HEK293 (cell line): Measurements from ENCODE around the gene ARMS2.

Experiments
- CTCF ChIA-PET: fragments of 350-600 bp; formaldehyde crosslinking; extraction: SDS; loops from one replicate; lab custom pipeline; 2021; ENCODE audit warnings: antibody characterized with exemption; lab: Yijun Ruan, JAX
- POLR2A ChIA-PET: fragments of 300-600 bp; formaldehyde crosslinking; extraction: SDS; loops from one replicate; lab custom pipeline; 2020; ENCODE audit warnings: antibody characterized with exemption, inconsistent platforms; lab: Yijun Ruan, JAX
- H3K27ac ChIP-seq: fragments of 200-500 bp; sonication (Bioruptor generic); 2 replicates; pipeline ENCODE4 v1.5.1; 2014; ENCODE audit warnings: low read depth, low read length, control low read depth, inconsistent platforms; ENCODE audit errors: extremely low read depth
- H3K36me3 ChIP-seq, 2 experiments: fragments of 200-500 bp in 1 of 2; sonication (Bioruptor generic) in 1 of 2; 1 replicate in 1 of 2; 2 replicates in 1 of 2; pipeline ENCODE4 v1.5.1; 2014 to 2017; ENCODE audit warnings: inconsistent platforms in 2 of 2, low read length in 2 of 2; ENCODE audit not compliant: control insufficient read depth in 2 of 2, insufficient read depth in 1 of 2
- H3K4me1 ChIP-seq: fragments of 200-500 bp; sonication (Bioruptor generic); 2 replicates; pipeline ENCODE4 v1.5.1; 2014; ENCODE audit warnings: mild to moderate bottlenecking, low read length, inconsistent platforms; ENCODE audit not compliant: control insufficient read depth, insufficient read depth
- H3K4me3 ChIP-seq: 2 replicates; pipeline ENCODE4 v1.5.1; 2011; ENCODE audit warnings: low read depth, mild to moderate bottlenecking, control low read depth, low read length, moderate library complexity
- H3K9me3 ChIP-seq: fragments of 200-500 bp; sonication (Bioruptor generic); 2 replicates; pipeline ENCODE4 v1.5.1; 2014; ENCODE audit warnings: low read depth, low read length, inconsistent platforms; ENCODE audit not compliant: control insufficient read depth, insufficient read depth
- EGR2 ChIP-seq: fragments of 450-650 bp; formaldehyde crosslinking; IDR thresholded peaks from 2 replicates; pipeline ENCODE4 v1.5.1; 2016; ENCODE audit warnings: low read depth, missing biosample characterization, missing genetic modification characterization
- FEZF1 ChIP-seq: fragments of 450-650 bp; formaldehyde crosslinking; IDR thresholded peaks from 2 replicates; pipeline ENCODE4 v1.5.1; 2016; ENCODE audit warnings: missing biosample characterization, missing genetic modification characterization
- GLIS1 ChIP-seq: fragments of 450-650 bp; formaldehyde crosslinking; IDR thresholded peaks from 2 replicates; pipeline ENCODE4 v1.5.1; 2016; ENCODE audit warnings: missing biosample characterization, missing genetic modification characterization
- ZFHX2 ChIP-seq: fragments of 450-650 bp; formaldehyde crosslinking; conservative IDR thresholded peaks from 2 replicates; pipeline ENCODE4 v1.5.1; 2016; ENCODE audit warnings: missing biosample characterization, missing genetic modification characterization
- ZIC2 ChIP-seq: fragments of 450-650 bp; formaldehyde crosslinking; IDR thresholded peaks from 2 replicates; pipeline ENCODE4 v1.5.1; 2016; ENCODE audit warnings: missing biosample characterization, missing genetic modification characterization
- ZNF112 ChIP-seq: fragments of 450-650 bp; formaldehyde crosslinking; IDR thresholded peaks from 2 replicates; pipeline ENCODE4 v1.5.0; 2017; ENCODE audit warnings: missing biosample characterization, missing genetic modification characterization
- ZNF184 ChIP-seq: fragments of 450-650 bp; IDR thresholded peaks from 2 replicates; pipeline ENCODE4 v1.5.1; 2018; ENCODE audit warnings: missing biosample characterization, mild to moderate bottlenecking, missing genetic modification characterization
- ZNF23 ChIP-seq: fragments of 450-650 bp; formaldehyde crosslinking; IDR thresholded peaks from 2 replicates; pipeline ENCODE4 v1.5.1; 2016; ENCODE audit warnings: missing biosample characterization, missing genetic modification characterization, borderline replicate concordance
- ZNF311 ChIP-seq: fragments of 450-650 bp; formaldehyde crosslinking; IDR thresholded peaks from 2 replicates; pipeline ENCODE4 v1.5.1; 2017; ENCODE audit warnings: missing biosample characterization, missing genetic modification characterization, borderline replicate concordance
- ZNF37A ChIP-seq: fragments of 450-650 bp; IDR thresholded peaks from 2 replicates; pipeline ENCODE4 v1.5.1; 2018; ENCODE audit warnings: missing biosample characterization, missing genetic modification characterization
- ZNF654 ChIP-seq: fragments of 450-650 bp; formaldehyde crosslinking; IDR thresholded peaks from 2 replicates; pipeline ENCODE4 v1.5.1; 2016; ENCODE audit warnings: low read depth, missing biosample characterization, missing genetic modification characterization
- TF ChIP-seq, protein P1 (sequence below): fragments of 450-650 bp; formaldehyde crosslinking; IDR thresholded peaks from 2 replicates; pipeline ENCODE4 v1.5.1; 2016; ENCODE audit warnings: missing biosample characterization, missing genetic modification characterization, borderline replicate concordance
- TF ChIP-seq, protein P2 (sequence below): fragments of 450-650 bp; formaldehyde crosslinking; IDR thresholded peaks from 2 replicates; pipeline ENCODE4 v1.5.1; 2017; ENCODE audit warnings: missing biosample characterization, missing genetic modification characterization
- TF ChIP-seq, protein P3 (sequence below): fragments of 450-650 bp; formaldehyde crosslinking; IDR thresholded peaks from 2 replicates; pipeline ENCODE4 v1.5.1; 2016; ENCODE audit warnings: missing biosample characterization, missing genetic modification characterization
- TF ChIP-seq, protein P4 (sequence below): fragments of 450-650 bp; formaldehyde crosslinking; IDR thresholded peaks from 2 replicates; pipeline ENCODE4 v1.5.1; 2016; ENCODE audit warnings: missing biosample characterization, missing genetic modification characterization

ARMS2 gene

DNA sequence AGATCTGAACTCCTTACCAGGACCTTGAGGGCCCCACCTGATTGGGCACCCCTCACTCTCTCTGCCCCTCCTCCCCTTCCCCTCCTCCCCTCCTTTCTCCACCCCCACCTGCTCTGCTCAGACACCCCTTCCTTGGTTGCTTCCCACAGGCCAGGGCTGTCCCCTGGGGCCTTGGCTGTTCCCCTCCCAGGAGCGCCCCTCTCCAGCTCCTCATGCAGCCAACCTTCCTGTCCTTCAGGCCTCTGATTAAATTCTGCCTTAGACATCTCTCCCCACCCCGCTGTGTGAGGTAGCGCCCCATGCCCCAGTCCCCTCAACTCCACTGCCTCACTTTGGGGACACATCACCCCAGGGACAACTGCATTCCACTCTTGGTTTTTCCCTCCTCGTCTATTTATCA is 39.3 kb downstream of the ARMS2 start (continued):
- TF ChIP-seq, protein P1, sequence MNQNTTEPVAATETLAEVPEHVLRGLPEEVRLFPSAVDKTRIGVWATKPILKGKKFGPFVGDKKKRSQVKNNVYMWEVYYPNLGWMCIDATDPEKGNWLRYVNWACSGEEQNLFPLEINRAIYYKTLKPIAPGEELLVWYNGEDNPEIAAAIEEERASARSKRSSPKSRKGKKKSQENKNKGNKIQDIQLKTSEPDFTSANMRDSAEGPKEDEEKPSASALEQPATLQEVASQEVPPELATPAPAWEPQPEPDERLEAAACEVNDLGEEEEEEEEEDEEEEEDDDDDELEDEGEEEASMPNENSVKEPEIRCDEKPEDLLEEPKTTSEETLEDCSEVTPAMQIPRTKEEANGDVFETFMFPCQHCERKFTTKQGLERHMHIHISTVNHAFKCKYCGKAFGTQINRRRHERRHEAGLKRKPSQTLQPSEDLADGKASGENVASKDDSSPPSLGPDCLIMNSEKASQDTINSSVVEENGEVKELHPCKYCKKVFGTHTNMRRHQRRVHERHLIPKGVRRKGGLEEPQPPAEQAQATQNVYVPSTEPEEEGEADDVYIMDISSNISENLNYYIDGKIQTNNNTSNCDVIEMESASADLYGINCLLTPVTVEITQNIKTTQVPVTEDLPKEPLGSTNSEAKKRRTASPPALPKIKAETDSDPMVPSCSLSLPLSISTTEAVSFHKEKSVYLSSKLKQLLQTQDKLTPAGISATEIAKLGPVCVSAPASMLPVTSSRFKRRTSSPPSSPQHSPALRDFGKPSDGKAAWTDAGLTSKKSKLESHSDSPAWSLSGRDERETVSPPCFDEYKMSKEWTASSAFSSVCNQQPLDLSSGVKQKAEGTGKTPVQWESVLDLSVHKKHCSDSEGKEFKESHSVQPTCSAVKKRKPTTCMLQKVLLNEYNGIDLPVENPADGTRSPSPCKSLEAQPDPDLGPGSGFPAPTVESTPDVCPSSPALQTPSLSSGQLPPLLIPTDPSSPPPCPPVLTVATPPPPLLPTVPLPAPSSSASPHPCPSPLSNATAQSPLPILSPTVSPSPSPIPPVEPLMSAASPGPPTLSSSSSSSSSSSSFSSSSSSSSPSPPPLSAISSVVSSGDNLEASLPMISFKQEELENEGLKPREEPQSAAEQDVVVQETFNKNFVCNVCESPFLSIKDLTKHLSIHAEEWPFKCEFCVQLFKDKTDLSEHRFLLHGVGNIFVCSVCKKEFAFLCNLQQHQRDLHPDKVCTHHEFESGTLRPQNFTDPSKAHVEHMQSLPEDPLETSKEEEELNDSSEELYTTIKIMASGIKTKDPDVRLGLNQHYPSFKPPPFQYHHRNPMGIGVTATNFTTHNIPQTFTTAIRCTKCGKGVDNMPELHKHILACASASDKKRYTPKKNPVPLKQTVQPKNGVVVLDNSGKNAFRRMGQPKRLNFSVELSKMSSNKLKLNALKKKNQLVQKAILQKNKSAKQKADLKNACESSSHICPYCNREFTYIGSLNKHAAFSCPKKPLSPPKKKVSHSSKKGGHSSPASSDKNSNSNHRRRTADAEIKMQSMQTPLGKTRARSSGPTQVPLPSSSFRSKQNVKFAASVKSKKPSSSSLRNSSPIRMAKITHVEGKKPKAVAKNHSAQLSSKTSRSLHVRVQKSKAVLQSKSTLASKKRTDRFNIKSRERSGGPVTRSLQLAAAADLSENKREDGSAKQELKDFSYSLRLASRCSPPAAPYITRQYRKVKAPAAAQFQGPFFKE: no peak
- TF ChIP-seq, protein P2, sequence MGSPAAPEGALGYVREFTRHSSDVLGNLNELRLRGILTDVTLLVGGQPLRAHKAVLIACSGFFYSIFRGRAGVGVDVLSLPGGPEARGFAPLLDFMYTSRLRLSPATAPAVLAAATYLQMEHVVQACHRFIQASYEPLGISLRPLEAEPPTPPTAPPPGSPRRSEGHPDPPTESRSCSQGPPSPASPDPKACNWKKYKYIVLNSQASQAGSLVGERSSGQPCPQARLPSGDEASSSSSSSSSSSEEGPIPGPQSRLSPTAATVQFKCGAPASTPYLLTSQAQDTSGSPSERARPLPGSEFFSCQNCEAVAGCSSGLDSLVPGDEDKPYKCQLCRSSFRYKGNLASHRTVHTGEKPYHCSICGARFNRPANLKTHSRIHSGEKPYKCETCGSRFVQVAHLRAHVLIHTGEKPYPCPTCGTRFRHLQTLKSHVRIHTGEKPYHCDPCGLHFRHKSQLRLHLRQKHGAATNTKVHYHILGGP (tag by site-specific recombination): no peak
- no peak for TF ChIP-seq ZIC2 (tag by site-specific recombination)
- TF ChIP-seq ZNF311: no peak
- no peak for TF ChIP-seq GLIS1 (tag by site-specific recombination)
- no peak for TF ChIP-seq ZNF654 (tag by site-specific recombination)
- TF ChIP-seq, protein P3, sequence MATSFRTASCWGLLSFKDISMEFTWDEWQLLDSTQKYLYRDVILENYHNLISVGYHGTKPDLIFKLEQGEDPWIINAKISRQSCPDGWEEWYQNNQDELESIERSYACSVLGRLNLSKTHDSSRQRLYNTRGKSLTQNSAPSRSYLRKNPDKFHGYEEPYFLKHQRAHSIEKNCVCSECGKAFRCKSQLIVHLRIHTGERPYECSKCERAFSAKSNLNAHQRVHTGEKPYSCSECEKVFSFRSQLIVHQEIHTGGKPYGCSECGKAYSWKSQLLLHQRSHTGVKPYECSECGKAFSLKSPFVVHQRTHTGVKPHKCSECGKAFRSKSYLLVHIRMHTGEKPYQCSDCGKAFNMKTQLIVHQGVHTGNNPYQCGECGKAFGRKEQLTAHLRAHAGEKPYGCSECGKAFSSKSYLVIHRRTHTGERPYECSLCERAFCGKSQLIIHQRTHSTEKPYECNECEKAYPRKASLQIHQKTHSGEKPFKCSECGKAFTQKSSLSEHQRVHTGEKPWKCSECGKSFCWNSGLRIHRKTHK: no peak
- no peak for TF ChIP-seq FEZF1 (tag by site-specific recombination)

DNA sequence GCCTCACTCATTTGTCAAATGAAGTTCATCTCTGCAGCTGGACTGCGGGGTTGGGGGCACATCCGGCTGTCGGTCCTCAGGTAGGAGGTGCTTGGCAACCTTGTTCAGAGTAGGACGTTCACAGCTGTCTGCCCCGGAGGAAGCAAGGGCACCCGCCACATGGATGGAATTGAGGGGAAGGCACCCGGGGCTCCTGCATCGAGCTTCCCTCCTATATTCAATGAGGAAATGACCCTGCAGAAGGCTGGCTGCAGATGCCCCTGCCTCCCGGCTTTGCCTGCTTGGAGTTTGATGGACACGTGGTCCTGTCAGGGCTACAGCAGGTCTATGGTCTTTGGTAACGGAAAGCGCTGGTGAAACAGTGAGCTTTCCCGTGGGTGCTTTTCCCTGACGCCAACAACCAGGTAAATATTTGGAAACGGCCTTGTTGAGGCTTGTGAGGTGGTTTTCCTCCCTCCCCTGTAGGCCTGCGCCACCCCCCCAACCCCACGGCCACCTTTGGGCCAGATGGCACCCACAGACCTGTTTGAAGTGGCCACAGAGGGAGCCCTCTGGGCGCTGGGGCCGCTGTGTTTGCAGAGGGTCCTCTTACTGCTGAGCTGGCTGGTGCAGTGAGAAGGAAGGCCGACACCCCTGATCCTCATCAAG is 39.8 kb downstream of the ARMS2 start:
- no peak overlapping the region for H3K4me3 ChIP-seq
- CTCF ChIA-PET: no interaction called here
- H3K36me3 ChIP-seq: no peaks in the 10 kb centered on the region
- POLR2A ChIA-PET: interaction anchor here (0.7 kb wide), 1 partner anchor 10 kb away, joined by 3 read pairs; no protein-coding TSS in a partner anchor
- H3K27ac ChIP-seq: no peak overlapping the region
- H3K4me1 ChIP-seq: peaks cover 2% of the 10 kb centered on the region; the same call in 1 of the 2 replicates
- no peaks in the 10 kb centered on the region for H3K9me3 ChIP-seq
- TF ChIP-seq, protein P4, sequence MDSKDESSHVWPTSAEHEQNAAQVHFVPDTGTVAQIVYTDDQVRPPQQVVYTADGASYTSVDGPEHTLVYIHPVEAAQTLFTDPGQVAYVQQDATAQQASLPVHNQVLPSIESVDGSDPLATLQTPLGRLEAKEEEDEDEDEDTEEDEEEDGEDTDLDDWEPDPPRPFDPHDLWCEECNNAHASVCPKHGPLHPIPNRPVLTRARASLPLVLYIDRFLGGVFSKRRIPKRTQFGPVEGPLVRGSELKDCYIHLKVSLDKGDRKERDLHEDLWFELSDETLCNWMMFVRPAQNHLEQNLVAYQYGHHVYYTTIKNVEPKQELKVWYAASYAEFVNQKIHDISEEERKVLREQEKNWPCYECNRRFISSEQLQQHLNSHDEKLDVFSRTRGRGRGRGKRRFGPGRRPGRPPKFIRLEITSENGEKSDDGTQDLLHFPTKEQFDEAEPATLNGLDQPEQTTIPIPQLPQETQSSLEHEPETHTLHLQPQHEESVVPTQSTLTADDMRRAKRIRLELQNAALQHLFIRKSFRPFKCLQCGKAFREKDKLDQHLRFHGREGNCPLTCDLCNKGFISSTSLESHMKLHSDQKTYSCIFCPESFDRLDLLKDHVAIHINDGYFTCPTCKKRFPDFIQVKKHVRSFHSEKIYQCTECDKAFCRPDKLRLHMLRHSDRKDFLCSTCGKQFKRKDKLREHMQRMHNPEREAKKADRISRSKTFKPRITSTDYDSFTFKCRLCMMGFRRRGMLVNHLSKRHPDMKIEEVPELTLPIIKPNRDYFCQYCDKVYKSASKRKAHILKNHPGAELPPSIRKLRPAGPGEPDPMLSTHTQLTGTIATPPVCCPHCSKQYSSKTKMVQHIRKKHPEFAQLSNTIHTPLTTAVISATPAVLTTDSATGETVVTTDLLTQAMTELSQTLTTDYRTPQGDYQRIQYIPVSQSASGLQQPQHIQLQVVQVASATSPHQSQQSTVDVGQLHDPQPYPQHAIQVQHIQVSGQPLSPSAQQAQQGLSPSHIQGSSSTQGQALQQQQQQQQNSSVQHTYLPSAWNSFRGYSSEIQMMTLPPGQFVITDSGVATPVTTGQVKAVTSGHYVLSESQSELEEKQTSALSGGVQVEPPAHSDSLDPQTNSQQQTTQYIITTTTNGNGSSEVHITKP (tag by site-specific recombination): no peak
- TF ChIP-seq, protein P1: no peak
- TF ChIP-seq ZNF23 (tag by site-specific recombination): no peak
- no peak for TF ChIP-seq ZNF37A (tag by site-specific recombination)
- TF ChIP-seq ZNF184 (tag by site-specific recombination): no peak
- no peak for TF ChIP-seq EGR2
- no peak for TF ChIP-seq ZNF112 (tag by site-specific recombination)
- no peak for TF ChIP-seq ZFHX2 (tag by site-specific recombination)
